NT2/D1 (cell line): ENCODE results near the gene DSC1.

ENCODE experiments used
- YY1 ChIP-seq: IDR thresholded peaks from 2 replicates; pipeline ENCODE4 v1.6.1; 2011; ENCODE audit not compliant: insufficient read length, insufficient read depth
- ZNF274 ChIP-seq: IDR thresholded peaks from 2 replicates; pipeline ENCODE4 v1.6.1; 2011; ENCODE audit warnings: mild to moderate bottlenecking, low read depth, low read length

DNA sequence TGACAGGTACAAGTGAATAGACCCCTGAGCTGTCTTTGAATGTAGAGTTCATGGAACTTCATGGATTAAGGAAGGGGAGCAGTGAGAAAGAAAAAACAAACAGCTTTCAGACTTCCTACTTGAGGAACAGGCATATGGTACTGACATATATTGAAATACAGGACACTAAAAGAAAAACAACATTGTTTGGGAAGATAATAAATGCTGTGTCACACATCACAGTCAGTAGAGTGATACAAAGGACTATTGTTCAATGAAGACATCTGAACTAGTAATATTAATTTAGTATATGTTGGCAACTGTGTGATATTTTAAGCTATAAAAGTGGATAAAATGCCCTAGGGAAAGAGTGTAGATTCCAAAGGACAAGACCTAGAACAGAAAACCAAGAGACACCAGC, 63.8 kb downstream of the DSC1 start:
- no peak for TF ChIP-seq ZNF274
- no peak for TF ChIP-seq YY1
